HG03196 (cell line): ENCODE measurements around the gene PSTPIP1.

Experiments used
- ATAC-seq: cut with Tn5 transposase; IDR thresholded peaks from one replicate; pipeline ENCODE4 v1.9.1; 2021; ENCODE audit not compliant: unreplicated experiment

The PSTPIP1 gene

GRCh38 chr15:77029166-77030047 lies 34.5 kb downstream of the PSTPIP1 start:
- no peak for ATAC-seq

GRCh38 chr15:77030048-77030927 lies 35.4 kb downstream of the PSTPIP1 start:
- ATAC-seq: no peak

GRCh38 chr15:77030928-77031375 lies 36.0 kb downstream of the PSTPIP1 start:
- no peak for ATAC-seq

GRCh38 chr15:77031376-77032050 lies 36.6 kb downstream of the PSTPIP1 start:
- ATAC-seq: no peak

- no peak for ATAC-seq
These were observed 37.2 kb downstream of the PSTPIP1 start for GRCh38 chr15:77032052-77032646.

GRCh38 chr15:77032647-77033416 lies 37.9 kb downstream of the PSTPIP1 start:
- no peak for ATAC-seq

- ATAC-seq: no peak
These were observed 38.4 kb downstream of the PSTPIP1 start for GRCh38 chr15:77033417-77033728.

- no peak for ATAC-seq
These were observed 39.1 kb downstream of the PSTPIP1 start for GRCh38 chr15:77033729-77034671.

GRCh38 chr15:77034695-77035489 lies 40.0 kb downstream of the PSTPIP1 start:
- ATAC-seq: no peak

- ATAC-seq: no peak
These were observed 40.7 kb downstream of the PSTPIP1 start for GRCh38 chr15:77035584-77035983.

- ATAC-seq: no peak
These were observed 41.1 kb downstream of the PSTPIP1 start for GRCh38 chr15:77035999-77036471.

- ATAC-seq: no peak
These were observed 41.8 kb downstream of the PSTPIP1 start for GRCh38 chr15:77036537-77037387.

- no peak for ATAC-seq
These were observed 42.7 kb downstream of the PSTPIP1 start for GRCh38 chr15:77037388-77038209.

- no peak for ATAC-seq
These were observed 43.6 kb downstream of the PSTPIP1 start for GRCh38 chr15:77038312-77039216.

- ATAC-seq: no peak
These were observed 44.2 kb downstream of the PSTPIP1 start for GRCh38 chr15:77039217-77039533.

- ATAC-seq: no peak
These were observed 44.9 kb downstream of the PSTPIP1 start for GRCh38 chr15:77039848-77040247.
